ENCODE measurements around the gene HOXB9. TPM values are rescaled to one million over a fixed set of nuclear protein-coding genes. Genes with fewer than 3 reads are reported as not detected.
A peak's percentile ranks its signal among the peaks of the same experiment; 100 is the strongest.

The HOXB9 gene
- total and polyA plus RNA-seq, 2 of the 13 experiments (the other 11 are each of a cell fraction or from before 2014, with no cell fraction given) = not detected

DNA sequence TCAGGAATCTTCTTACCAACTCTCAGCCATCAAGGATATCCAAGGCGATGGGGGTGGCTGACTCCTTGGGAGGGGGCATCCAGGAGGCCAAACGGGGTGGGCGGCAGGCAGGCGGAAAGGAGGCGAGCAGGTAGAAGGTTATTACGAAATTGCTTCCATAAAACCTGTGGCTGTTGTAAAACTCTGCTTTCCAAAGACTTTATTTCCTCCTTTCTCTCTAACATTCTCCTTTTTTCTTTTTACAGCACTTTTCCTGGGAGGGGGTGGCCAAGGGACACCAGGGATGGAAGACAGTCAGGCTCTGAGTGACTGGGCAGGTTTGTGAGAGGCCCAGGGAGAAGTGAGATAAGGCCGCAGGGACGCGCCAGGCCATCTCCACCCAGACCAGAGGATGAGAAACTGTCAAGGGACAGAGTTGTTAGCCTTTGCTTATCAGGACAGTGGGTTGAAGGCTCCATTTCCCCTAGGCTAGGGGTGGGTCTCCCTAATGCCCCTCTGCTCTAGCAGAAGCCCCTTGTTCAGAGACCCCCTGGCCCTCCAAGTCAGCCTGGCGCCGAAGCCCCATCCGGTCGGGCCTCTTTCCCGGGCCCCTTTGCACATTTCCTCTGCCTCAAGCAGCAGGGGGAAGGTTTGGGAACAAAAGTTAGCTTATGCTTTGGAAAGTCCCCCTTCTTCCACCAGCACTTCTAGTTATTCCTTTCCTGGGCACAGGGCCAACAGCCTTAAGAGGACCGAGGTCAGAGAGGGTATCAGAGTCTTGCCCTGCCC is 5.0 kb upstream of the HOXB9 start:
- no peaks in the 10 kb centered on the region for H3K79me2 ChIP-seq (ENCODE audit: insufficient read depth, low read length)
- DNase-seq (ENCODE audit: low spot score) = no peak

DNA sequence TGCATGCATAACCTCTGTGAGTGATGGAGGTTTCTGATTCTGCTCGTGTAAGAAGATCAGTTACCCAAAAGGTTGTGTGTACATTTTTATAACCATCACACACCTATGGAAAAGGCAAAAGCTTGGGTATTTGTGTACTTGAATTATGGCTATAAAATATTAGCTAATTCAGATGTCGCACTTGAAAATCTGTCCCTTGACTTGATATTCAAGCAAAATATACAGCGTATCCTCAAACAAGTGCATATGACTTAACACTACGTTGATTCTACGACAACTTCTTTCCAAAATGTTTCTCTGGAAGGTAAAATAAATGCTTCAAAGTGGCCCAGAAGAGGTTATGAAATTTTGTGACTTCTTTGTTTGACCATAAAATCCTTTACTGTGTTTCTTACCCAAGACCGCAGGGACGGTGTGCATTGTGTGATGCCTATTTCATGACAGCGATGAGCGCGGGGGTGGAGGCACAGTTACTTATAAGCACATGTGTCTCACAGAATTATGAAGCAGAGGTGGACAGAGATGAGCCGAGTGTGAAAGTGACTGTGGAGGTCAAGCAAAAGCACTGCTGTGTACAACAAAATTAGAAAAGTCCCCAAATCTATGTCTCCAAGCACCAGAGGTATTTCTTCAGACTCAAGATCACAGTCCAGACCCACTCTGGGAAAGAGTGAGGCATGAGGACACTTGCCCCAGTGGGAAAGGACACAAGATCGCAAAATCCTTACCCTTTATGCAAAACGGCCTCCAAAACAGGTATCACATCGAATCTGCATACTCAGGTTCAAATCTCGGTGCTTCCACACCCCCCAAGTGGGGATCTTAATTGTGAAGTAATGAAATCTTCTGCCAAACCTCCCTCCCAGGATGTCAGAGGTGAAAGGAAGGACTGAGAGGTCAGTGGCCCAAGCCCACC is 4.1 kb upstream of the HOXB9 start:
- H3K27ac ChIP-seq (ENCODE audit: extremely low read length, insufficient read depth, low read length) = no peak overlapping the region
- POLR2A ChIA-PET = no interaction called here
- no TSS peak for BruUV-seq (replicated peaks)
- TF ChIP-seq CBX2 (IDR thresholded peaks at IDR 0.05; ENCODE audit: low read depth, low read length) (0 out of 2 replicates have a peak, but pooled peaks have one; percentile 62), CBX2 (CRISPR knock-in tag; IDR thresholded peaks at IDR 0.05; ENCODE audit: low read depth) (no peak), CHD4 (IDR thresholded peaks at IDR 0.05; ENCODE audit: borderline replicate concordance, low read length) (no peak), HHEX (CRISPR knock-in tag; IDR thresholded peaks at IDR 0.05) (no peak), MAFK (conservative IDR thresholded peaks at IDR 0.05 in 1 of 2, IDR thresholded peaks at IDR 0.05 in 1 of 2; ENCODE audit: low read length in 2 of 2) (no peak), EZH2 (conservative IDR thresholded peaks at IDR 0.05; ENCODE audit: low read depth, low read length) (peak; percentile 92; the same call in 1 of the 2 replicates), ZNF772 (CRISPR knock-in tag; IDR thresholded peaks at IDR 0.05) (no peak), ZNF569 (CRISPR knock-in tag; IDR thresholded peaks at IDR 0.05; ENCODE audit: borderline replicate concordance) (no peak)
- TF ChIP-seq, protein P1, sequence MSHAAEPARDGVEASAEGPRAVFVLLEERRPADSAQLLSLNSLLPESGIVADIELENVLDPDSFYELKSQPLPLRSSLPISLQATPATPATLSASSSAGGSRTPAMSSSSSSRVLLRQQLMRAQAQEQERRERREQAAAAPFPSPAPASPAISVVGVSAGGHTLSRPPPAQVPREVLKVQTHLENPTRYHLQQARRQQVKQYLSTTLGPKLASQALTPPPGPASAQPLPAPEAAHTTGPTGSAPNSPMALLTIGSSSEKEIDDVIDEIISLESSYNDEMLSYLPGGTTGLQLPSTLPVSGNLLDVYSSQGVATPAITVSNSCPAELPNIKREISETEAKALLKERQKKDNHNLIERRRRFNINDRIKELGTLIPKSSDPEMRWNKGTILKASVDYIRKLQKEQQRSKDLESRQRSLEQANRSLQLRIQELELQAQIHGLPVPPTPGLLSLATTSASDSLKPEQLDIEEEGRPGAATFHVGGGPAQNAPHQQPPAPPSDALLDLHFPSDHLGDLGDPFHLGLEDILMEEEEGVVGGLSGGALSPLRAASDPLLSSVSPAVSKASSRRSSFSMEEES (CRISPR knock-in tag; IDR thresholded peaks at IDR 0.05) = no peak
- TF ChIP-seq, protein P2, sequence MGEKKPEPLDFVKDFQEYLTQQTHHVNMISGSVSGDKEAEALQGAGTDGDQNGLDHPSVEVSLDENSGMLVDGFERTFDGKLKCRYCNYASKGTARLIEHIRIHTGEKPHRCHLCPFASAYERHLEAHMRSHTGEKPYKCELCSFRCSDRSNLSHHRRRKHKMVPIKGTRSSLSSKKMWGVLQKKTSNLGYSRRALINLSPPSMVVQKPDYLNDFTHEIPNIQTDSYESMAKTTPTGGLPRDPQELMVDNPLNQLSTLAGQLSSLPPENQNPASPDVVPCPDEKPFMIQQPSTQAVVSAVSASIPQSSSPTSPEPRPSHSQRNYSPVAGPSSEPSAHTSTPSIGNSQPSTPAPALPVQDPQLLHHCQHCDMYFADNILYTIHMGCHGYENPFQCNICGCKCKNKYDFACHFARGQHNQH (CRISPR knock-in tag; IDR thresholded peaks at IDR 0.05) = no peak

More for the DNA sequence above, 5.0 kb upstream of the HOXB9 start:
- Histone ChIP-seq H3K4me1 (ENCODE audit: insufficient read depth, low read length) (0 out of 2 replicates have a peak, but pooled peaks cover 2% of the 10 kb centered on the region), H2AFZ (ENCODE audit: low read length) (no peak overlapping the region), H3K27me3 (ENCODE audit: control insufficient read depth in 1 of 2, insufficient read depth in 2 of 2, low read length in 2 of 2) (peaks cover 33 to 97% of the 10 kb centered on the region in 2 experiments), H4K20me1 (ENCODE audit: insufficient read depth, low read length) (no peaks in the 10 kb centered on the region), H3K9me3 (ENCODE audit: low read length) (no peaks in the 10 kb centered on the region), H3K27ac (ENCODE audit: extremely low read length, insufficient read depth, low read length) (no peak overlapping the region), H3K9ac (ENCODE audit: insufficient read depth, low read depth, low read length) (no peak overlapping the region), H3K4me2 (ENCODE audit: low read depth, low read length) (no peak overlapping the region), H3K4me3 (replicated peaks in 1 of 3; ENCODE audit: insufficient read depth in 1 of 3, low read depth in 2 of 3, low read length in 3 of 3) (no peak overlapping the region), H3K36me3 (replicated peaks in 1 of 2; ENCODE audit: control insufficient read depth in 1 of 2, insufficient read depth in 2 of 2, low read length in 2 of 2) (no peaks in the 10 kb centered on the region)
- WGBS (ENCODE audit: low lambda C conversion rate) = 14% methylated on average over 15 of the region's 15 CpGs
- TF ChIP-seq, protein P3, sequence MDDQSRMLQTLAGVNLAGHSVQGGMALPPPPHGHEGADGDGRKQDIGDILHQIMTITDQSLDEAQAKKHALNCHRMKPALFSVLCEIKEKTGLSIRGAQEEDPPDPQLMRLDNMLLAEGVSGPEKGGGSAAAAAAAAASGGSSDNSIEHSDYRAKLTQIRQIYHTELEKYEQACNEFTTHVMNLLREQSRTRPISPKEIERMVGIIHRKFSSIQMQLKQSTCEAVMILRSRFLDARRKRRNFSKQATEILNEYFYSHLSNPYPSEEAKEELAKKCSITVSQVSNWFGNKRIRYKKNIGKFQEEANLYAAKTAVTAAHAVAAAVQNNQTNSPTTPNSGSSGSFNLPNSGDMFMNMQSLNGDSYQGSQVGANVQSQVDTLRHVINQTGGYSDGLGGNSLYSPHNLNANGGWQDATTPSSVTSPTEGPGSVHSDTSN (CRISPR knock-in tag; IDR thresholded peaks at IDR 0.05; ENCODE audit: borderline replicate concordance) = no peak
- TF ChIP-seq ZNF629 (CRISPR knock-in tag; conservative IDR thresholded peaks at IDR 0.05) = no peak
- intact Hi-C loops (cut with micrococcal nuclease; ENCODE audit: unreplicated experiment) (no loop called here), in situ Hi-C loops (cut with HindIII; ENCODE audit: extremely low pct_ligation_motif_present, low pct_unique_long_range_greater_than_20kb) (no loop called here)
- ChIA-PET CTCF (ENCODE audit: low intra/inter-chr PET ratio, low total read pairs) (no interaction called here), POLR2A (no interaction called here)
- no TSS peak for BruUV-seq (replicated peaks)
- ATAC-seq (no peak), FAIRE-seq (no peak)

More for the DNA sequence above, 4.1 kb upstream of the HOXB9 start:
- Histone ChIP-seq H3K4me3 (replicated peaks in 1 of 3; ENCODE audit: insufficient read depth in 1 of 3, low read depth in 2 of 3, low read length in 3 of 3) (no peak overlapping the region), H3K4me1 (ENCODE audit: insufficient read depth, low read length) (no peaks in the 10 kb centered on the region), H2AFZ (ENCODE audit: low read length) (no peak overlapping the region), H3K9ac (ENCODE audit: insufficient read depth, low read depth, low read length) (no peak overlapping the region), H3K9me3 (ENCODE audit: low read length) (no peaks in the 10 kb centered on the region), H3K4me2 (ENCODE audit: low read depth, low read length) (no peak overlapping the region), H3K79me2 (ENCODE audit: insufficient read depth, low read length) (no peaks in the 10 kb centered on the region), H3K36me3 (replicated peaks in 1 of 2; ENCODE audit: control insufficient read depth in 1 of 2, insufficient read depth in 2 of 2, low read length in 2 of 2) (no peaks in the 10 kb centered on the region), H4K20me1 (ENCODE audit: insufficient read depth, low read length) (no peaks in the 10 kb centered on the region), H3K27me3 (ENCODE audit: control insufficient read depth in 1 of 2, insufficient read depth in 2 of 2, low read length in 2 of 2) (peaks cover 37 to 97% of the 10 kb centered on the region in 2 experiments)
- in situ Hi-C loops (cut with HindIII; ENCODE audit: extremely low pct_ligation_motif_present, low pct_unique_long_range_greater_than_20kb) = no loop called here
- CTCF ChIA-PET (ENCODE audit: low intra/inter-chr PET ratio, low total read pairs) = no interaction called here
- no peak for FAIRE-seq
- intact Hi-C loops (cut with micrococcal nuclease; ENCODE audit: unreplicated experiment) = no loop called here
- 30% methylated on average over 15 of the region's 15 CpGs for WGBS (ENCODE audit: low lambda C conversion rate)
- DNase-seq (ENCODE audit: low spot score) = no peak
- ATAC-seq = no peak

Data from HepG2 (cell line).